Measurements from ENCODE around the gene TUT7.
"Not testable (repeated sequence)": the region's sequence is repeated elsewhere in the genome, so short reads cannot be mapped to it uniquely, and the experiment has no call there.

TUT7 gene

DNA sequence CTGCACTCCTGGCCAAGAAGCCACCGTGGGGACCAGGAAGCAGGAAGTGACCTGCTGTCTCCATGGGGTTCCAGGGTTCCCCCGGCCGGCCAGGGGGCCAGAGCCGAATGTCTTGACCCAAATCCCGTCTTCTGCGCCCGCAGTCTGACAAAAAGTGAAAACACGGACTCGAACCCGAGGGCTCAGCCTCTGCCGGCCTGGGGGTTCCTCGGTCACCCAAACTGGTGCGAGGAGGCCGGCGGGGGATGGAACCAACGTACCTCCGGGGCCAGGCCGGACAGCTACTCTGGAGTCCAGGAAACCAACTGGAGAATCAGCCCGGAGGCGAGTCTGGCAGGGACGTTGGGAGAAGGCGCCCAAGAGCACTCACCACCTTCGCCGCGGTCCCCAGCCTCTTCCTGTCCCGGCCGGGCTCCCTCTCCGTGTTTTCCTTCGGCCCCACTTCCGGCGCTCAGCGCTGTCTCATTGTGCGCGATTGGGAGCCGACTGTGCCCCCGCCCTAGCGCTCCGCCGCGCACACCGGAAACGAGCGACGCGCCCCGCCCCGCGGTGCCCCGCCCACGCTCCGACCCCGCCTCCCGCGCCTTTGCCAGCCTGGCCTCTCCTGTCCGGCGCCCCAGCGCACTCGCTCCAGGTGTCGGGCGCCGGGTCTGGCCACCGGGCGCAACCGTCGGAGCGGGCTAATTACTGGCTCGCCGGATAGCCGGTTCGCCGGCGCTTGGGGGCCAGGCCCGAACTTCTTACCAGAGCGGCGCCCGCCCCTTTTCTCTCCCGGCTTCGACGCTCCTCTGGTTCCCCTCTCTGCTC is at the start of gene TUT7:
Gene TUT7, minus strand, starts transcription at position 400 of the 807 bp plus-strand sequence. CDS start 1,211 bp downstream, outside the sequence.
- DNase-seq (ENCODE audit: low spot score) = peak; percentile 96

- DNase-seq (ENCODE audit: low spot score) = no peak
These were observed 48.4 kb upstream of the TUT7 start for GRCh38 chr9:86402591-86402990.

GRCh38 chr9:86396412-86396811 is 42.2 kb upstream of the TUT7 start:
- no peak for DNase-seq (ENCODE audit: low spot score)

DNA sequence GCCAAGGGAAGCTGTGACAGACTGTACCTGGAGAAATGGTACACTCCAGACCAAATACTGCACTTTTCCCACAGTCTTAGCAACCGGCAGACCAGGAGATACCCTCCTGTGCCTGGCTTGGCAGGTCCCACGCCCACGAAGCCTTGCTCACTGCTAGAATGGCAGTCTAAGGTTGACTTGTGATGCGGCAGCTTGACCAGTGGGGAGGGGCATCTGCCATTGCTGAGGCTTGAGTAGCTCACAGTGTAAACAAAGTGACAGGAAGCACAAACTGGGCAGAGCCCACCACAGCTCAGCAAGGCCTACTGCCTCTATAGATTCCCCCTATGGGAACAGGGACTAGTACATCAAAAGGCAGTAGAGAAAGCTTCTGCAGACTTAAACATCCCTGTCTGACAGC is 36.0 kb upstream of the TUT7 start:
- not testable (repeated sequence) for DNase-seq (ENCODE audit: low spot score)

DNA sequence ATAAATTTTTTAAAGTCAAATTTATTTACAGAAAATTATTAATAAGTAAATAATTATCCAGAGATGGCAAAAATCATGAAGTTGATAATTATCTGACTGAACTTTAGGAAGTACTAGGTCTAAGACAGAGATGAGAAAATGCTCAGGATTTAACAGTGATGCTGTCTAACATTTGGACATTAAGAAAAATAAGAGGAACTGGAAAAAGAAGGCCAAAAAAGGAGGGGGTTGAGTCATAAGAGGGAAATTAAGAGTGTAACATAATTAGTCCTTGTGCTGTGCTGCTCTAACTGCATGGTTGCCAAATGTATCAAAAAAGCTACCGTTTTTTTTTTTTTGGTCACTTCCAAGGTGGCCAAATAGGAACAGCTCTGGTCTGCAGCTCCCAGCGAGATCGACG is 35.4 kb upstream of the TUT7 start:
- DNase-seq (ENCODE audit: low spot score) = no peak

- DNase-seq (ENCODE audit: low spot score) = no peak
These were observed 33.2 kb upstream of the TUT7 start for GRCh38 chr9:86387376-86387775.

- DNase-seq (ENCODE audit: low spot score) = not testable (repeated sequence)
These were observed 28.8 kb upstream of the TUT7 start for GRCh38 chr9:86383000-86383399.

DNA sequence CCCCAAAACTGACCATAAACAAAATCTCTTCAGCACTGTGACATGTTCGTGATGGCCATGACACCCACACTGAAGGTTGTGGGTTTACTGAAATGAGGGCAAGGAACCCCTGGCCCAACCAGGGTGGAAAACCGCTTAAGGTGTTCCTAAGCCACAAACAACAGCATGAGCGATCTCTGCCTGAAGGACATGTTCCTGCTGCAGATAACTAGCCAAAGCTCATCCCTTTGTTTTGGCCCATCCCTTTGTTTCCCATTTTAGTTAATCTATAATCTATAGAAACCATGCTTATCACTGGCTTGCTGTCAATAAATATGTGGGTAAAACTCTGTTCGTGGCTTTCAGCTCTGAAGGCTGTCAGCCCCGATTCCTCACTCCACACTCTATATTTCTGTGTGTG is 21.8 kb upstream of the TUT7 start:
- no peak for DNase-seq (ENCODE audit: low spot score)

GRCh38 chr9:86369810-86370209 is 15.6 kb upstream of the TUT7 start:
- no peak for DNase-seq (ENCODE audit: low spot score)

GRCh38 chr9:86368871-86369521 is 14.8 kb upstream of the TUT7 start:
- no peak for DNase-seq (ENCODE audit: low spot score)

GRCh38 chr9:86361176-86361575 is 7.0 kb upstream of the TUT7 start:
- DNase-seq (ENCODE audit: low spot score) = no peak

DNA sequence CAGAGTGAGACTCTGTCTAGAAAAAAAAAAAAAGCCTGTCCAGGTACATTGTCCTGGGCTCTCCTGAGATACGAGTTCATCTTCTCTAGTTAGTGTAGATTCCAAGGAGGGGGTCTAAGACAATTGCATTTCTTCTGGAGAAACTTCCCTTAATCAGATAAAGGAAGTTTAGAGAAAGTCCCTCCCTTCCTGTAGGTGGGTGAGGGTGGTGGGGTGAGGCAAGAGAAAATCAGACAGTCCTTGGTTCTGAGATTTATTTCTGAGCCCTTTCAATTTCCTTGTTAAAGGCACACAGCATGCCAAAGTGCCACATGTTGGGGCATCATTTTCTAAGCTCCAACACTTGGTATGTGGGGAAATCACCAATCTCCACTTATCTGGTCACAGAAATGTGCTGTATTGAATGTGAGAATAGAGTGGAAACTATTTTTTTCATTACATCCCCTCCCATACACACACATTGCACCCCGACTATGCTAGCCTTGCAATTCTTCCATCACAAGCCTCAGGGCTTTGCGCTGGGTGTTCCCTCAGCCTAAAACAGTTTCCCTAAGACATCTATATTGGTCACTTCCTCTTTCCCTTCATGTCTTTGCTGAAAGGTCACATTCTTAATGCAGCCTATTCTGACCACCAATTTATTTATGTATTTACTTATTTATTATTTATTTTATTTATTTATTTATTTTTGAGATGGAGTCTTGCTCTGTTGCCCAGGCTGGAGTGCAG is 5.1 kb upstream of the TUT7 start:
- peak; percentile 42 for DNase-seq (ENCODE audit: low spot score)

DNA sequence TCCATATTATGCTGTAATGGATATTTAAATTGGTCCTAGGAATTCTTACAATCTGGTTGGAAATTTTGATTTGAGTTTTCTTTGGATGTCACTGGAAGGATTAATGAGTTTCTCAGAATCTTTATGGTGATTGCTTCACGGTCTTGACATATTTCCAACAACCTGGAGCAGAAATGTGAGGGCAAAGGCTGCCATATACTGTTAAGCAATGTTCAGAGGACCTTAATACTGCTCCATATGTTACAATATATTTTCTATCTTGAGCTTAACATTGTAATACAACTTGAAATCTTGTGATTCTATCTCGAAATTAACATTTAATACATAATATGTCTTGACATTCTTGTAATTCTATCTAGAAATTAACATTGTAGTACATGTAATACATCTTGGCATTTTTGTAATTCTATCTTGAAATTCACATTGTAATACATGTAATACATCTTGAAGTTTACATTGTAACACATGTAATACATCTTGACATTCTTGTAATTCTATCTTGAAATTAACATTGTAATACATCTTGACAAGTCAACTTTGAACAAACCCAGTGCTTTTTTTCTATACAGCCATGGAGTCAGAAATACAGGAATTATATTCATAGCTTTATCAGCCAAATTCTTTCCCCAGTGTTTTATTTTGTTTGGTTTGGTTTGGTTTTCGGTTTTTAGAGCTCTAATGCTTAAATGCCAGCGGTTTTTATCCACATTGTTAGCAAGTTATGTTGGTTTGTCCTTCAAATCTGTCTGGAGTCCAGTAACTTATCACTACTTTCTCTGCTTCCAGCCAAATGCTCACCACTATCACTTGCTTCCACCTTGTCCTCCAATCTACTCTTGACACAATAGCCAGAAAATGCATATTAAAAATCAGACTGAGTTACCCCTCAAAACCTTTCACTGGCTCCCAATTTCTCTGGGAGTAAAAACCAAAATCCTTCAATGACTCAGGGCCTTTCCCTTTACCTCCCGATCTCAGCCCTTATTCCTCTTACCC is 3.0 kb upstream of the TUT7 start:
- no peak for DNase-seq (ENCODE audit: low spot score)

- no peak for DNase-seq (ENCODE audit: low spot score)
These were observed 1.6 kb upstream of the TUT7 start for GRCh38 chr9:86355814-86356213.

DNA sequence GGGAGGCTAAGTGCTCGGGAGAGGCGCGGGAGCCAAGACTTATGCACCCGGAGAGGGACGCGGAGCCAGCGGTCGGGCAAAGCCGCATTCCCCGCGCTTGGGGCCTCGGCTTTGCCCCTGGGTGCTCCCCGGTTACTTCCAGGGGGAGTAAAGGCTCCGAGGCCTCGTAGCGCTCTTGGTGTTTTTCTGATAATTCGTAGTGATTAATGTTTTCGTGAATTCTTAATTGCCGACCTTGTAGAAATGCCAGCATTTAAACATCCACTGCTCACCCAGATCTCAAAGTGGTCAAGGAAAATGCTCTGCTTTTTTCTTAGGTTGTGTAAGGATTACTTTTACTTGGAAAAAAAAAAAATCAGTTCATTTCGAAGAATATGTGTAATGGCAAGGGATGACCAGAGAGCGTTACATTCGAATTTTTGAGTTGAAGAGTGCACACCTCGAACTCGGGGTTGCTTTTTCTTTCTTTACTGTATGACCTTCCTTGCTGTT is 654 bp upstream of the TUT7 start:
- peak; percentile 7 for DNase-seq (ENCODE audit: low spot score)

- DNase-seq (ENCODE audit: low spot score) = peak; percentile 35
These were observed 577 bp downstream of the TUT7 start for GRCh38 chr9:86353655-86354010.

GRCh38 chr9:86352440-86353077 is 1.7 kb downstream of the TUT7 start:
- DNase-seq (ENCODE audit: low spot score) = peak; percentile 7

DNA sequence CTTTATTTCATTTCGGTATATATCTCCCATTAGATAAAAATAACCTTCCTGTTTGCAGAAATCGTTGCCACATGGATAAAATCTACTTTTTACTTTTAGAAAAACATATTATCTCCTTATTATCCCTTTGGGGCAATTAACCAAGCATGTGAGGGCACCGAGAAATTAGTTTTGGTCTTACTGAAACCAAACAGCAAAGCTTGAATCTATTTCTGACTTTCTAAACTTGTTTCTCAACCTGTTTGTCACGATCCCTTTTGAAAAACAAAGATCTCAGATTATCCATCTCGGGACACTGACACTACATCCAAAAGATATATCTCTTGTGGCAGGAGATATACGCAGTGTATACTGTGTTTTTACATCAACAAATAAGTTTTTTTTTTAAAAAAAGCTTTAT is 2.3 kb downstream of the TUT7 start:
- DNase-seq (ENCODE audit: low spot score) = no peak

DNA sequence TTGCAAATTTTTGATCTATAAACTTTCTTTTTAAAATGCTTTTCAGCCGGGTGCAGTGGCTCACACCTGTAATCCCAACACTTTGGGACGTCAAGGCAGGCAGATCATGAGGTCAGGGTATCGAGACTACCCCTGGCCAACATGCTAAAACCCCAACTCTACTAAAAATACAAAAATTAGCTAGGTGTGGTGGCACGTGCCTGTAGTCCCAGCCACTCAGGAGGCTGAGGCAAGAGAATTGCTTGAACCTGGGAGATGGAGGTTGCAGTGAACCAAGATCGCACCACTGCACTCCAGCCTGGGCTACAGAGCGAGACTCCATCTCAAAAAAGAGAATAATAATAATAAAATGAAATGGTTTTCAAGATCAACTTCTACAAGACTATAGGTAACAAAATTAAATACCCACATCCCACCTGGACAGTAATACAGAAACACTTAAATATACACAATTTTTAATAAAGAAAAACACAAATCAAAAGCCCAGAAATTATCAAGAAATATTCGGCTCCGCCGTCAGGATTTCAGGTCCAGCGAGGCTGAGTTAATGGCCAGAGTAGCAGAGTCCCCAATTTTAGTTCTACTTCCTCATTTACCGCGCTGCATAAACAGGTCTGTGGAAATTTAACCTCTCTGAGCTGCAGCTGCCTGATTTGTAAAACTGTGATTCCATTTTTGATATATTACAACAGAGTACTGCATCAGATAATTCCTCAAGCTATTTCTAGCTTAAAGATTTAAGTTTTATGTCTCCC is 4.0 kb downstream of the TUT7 start:
- peak; percentile 17 for DNase-seq (ENCODE audit: low spot score)

- DNase-seq (ENCODE audit: low spot score) = no peak
These were observed 4.9 kb downstream of the TUT7 start for GRCh38 chr9:86349271-86349670.

All from Ammon's horn (tissue), 1 donor.